AG08396 (cell line): Measurements from ENCODE around the gene PCNX2.

Experiments
- DNase-seq: peaks from one replicate; pipeline ENCODE4 v3.0.0; 2012; ENCODE audit warnings: low spot score, mixed read lengths

PCNX2 gene

DNA sequence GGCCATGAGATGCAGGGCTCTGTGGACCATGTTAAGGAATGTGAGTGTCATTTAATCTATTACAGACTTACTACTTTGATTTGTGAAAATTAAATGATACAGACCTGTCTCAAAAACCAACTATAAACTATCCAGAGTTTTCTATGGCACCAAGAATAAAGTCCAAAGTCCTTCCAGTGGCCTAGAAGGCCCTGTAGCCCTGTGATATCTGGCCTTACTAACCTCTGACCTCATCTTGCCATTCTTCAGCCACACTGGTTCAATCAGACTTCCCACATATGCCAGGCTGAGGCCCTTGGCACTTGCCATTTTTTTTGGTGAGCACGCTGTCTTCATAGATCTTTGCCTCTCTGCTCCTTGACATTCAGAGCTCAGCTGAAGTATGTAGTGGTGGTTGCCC is 337.5 kb downstream of the PCNX2 start:
- DNase-seq = no peak

DNA sequence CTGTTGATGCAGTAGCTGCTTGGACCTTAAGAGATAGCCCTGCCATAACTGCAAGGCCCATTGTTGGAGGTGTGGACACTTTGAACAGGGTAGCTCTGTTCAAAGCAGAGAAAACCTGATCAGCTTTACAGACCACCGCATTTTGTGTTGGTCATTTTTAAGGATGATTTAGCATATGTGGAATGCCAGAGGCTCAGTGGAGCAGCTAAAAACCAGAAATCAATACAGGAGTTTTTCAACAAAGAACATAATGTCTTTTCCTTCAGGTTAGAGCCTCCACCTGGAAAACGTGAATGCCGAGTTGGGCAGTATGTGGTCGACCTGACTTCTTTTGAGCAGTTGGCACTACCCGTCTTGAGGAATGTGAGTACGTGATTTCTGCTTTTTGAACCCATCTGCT is 339.4 kb downstream of the PCNX2 start:
- DNase-seq = no peak

DNA sequence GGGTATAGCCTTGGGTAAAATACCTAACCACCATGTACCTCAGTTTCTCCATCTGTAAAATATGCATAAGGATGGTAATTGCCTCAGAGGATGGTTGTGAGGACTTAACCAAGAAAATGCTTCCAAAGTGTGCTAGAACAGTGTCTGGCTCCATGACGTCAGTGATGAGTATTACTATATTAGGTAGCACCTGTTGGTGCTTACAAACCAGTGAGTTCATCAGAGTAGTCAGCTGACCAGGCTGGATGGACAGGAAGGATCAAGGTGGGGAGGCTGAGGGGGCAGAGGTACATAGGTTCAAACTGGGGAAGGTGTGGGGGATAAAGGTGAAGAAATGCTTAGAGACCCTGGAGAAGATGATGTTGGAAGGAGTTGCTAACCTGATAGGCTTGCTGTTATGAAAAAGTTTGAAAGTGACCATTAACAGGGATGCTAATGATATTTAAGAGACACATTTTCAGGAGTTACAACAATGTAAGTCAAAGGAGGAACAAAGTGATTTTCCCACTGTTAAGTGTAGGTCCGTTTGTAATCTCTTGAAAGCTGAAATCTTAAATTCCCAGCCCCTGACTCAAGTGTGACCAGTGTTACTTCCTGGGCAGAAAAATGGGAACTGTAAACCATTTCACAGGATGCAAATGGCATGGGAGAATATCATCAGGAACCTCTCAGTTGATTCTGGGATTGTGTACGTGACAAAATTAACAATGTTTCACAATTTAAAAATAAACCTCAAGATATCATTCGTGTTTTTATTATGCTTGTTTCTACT is 340.7 kb downstream of the PCNX2 start:
- no peak for DNase-seq

DNA sequence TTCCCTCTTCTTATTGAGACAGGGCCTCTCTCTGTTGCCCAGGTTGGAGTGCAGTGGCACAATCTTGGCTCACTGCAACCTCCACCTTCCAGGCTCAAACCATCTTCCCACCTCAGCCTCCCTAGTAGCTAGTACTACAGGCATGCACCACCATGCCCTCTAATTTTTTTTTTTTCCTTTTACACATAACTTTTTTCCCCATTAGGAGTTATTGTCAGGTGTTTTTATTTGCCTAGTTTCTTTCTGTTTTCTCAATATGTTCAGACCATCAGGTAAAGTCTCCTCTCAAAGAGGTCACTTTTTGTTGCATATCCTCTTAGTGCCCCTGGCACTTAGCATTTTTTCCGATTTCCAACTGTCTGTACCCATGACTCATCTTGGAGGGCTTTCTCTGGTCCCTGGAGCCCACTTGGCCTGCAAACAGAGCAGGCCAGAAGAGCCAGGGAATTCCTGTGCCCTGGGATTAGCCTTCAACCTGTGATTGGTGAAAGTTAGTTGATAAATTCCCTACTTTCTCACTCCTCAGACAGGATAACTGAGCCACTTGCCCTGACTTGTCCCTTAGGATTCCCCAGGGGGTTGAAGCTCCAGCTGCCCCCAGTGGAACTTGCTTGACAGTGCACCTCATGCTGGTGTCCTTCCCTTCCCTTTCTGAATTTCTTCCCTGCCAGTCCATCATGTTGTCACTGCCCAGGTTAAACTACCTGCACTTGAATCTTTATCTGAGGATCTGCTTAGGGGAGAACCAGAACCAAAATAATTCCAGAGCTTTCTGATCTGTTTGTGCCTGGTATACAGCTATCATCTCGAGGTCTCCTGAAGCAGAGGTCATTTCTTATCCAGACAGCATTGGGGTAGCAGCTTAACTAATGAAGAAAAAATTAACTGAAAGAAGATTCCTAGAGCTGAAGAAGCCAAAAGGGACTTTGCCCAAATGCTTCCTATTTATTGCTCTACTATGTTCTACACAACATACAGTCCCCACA is 342.7 kb downstream of the PCNX2 start:
- peak; percentile 65 for DNase-seq

DNA sequence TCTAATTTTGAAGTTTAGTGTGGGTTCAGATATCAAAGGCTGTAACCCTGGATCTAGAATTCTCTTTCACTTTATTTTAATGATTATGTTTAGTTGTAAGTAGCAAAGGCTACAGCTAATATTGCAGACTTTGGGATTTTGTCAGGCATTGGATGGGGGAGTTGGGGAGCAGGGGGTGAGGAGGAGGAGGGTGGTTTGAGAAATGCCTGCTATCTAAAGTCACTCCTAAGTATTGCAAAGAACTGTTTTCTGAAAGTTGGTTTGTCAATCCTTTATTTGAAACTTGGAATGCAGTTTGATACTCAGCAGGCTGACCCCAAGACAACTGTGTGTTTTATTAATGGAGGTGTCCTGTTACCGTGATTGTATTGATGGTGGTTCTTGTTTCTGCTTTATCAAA is 343.9 kb downstream of the PCNX2 start:
- no peak for DNase-seq

DNA sequence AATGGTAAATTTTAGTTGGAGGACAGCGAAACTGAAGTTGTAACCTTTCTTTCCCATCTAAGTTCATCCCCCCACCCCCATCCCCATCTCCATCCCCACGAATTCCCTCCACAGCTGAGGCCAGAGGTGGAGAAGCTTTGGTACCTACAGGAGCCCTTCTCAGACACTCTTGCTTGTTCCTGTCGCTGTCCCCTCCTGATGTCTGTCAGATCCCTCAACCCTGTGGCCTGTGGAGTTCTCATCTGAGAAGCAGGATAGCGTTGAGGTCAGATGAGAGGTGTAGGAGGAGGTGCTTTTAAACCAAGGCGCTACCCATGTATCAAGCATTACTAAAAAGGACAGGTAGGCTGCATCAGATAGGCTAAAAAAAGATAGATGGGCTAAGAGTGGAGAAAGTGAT is 344.3 kb downstream of the PCNX2 start:
- DNase-seq = peak; percentile 19

DNA sequence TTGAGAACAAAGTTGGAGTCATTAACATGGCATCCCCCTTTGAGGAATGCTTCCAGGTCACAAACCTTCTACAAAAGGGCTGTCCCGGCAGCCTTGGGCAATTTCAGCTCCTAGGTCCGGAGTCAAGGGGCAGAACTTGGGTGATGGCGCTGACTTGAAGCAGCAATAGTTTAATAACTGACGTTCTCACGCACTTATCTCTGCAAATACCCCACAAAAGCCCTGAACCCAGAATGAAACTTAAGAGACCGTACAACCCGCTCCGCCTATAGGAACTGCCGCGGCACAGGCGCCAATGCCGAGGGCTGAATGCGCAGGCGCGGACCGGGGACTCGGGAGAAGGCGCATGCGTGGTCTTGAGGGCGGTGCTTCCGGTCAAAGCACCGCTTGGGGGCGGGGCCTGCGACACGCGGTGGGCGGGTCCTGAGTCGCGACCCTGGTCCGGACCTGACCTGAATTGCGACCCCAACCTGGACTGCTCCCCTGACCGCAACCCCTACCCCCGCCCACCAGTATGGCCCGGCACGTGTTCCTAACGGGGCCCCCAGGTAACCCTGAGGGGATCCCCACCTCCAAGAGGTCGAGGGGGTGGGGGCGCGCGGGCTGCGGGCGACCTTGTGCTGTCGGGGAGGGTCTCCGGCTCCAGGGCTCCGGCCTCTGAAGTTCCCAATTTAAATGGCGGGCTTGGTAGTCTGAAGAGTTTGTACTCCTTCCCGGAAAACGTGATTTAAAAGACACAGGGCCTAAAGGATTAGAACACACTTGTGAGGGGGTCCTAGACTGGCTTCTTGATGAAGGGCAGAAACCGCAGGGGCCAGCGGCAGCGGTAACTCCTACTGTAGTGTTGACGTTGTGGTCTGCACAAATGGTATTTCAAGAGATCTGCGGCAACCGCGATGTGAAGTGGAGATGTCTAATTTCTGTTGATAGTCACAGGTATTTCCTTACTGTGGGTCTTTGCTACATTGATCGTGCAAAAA is 345.0 kb downstream of the PCNX2 start, which contains the start of gene NTPCR:
Gene NTPCR (plus strand): TSS at position 415 of the 980 bp plus-strand sequence. CDS start 100 bp downstream, at position 515.
- peak; percentile 99 for DNase-seq

DNA sequence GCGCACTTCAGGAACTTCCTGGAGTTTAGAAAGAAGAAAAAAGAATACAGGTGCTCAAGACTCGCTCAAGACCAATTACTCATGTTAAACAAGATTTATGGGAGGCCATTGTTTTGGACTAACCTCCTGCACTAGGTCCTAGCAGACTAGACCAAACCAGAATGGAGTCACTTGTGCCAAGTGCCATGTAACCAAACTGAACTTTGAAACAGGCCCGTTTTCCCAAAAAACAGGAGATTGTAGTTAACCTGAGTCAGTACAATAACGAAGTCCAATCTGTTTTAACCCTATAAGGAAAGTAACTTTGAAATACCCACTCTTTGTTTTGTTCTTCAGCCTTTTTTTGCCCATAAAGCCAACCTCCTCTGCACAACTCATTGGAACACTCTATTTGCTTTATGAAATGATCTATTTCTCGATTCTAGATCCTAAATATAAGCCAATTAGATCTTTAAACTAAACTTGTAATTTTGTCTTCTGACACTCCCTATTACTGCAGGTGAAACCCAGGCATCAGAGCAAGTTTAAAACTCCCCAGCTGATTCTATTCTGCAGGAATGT is 345.8 kb downstream of the PCNX2 start:
- no peak for DNase-seq

DNA sequence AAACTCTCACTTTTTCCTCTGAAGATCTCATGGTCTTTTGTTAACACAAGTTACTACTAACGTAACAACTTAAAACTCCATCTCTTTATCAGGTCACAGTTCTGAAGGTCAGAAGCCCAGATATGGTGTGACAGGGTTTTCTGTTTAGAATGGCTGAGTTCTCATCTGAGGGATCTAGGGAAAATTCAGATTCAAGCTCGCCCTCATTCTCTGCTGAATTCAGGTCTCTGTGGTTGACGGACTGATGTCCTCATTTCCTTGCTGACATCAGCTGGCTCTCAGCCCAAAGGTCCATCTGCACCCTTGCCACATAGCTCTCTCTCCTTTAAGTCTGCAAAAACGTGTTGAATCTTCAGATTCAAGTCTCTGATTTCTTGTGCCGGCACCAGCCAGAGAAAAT is 351.2 kb downstream of the PCNX2 start:
- DNase-seq = no peak

DNA sequence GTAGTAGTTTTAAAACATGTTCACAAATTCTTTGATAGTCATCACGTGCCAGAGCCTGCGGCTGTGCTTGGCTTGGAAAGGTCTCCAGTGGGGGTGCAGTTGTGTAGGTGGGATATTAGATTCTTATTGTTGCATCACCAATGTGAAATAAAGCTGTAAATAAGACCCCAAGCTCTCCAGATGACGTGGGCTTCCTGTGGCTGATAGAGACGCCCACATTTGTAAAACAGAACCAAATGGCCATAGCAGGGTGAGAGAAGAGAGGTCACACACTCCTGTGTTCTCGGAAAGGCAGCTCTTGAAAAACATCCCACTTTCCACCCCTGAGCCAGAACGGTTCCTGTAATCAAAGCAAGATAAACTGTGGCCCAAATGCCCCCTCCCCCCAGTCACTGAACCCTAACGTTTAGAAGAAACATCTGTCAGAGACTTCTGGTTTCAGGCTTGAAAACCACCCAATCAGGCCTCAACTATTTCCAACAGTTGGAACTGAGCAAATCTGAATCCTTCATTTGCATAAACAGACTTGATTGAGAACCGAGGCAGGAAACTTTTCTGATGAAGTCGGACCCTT is 351.8 kb downstream of the PCNX2 start:
- DNase-seq = no peak

DNA sequence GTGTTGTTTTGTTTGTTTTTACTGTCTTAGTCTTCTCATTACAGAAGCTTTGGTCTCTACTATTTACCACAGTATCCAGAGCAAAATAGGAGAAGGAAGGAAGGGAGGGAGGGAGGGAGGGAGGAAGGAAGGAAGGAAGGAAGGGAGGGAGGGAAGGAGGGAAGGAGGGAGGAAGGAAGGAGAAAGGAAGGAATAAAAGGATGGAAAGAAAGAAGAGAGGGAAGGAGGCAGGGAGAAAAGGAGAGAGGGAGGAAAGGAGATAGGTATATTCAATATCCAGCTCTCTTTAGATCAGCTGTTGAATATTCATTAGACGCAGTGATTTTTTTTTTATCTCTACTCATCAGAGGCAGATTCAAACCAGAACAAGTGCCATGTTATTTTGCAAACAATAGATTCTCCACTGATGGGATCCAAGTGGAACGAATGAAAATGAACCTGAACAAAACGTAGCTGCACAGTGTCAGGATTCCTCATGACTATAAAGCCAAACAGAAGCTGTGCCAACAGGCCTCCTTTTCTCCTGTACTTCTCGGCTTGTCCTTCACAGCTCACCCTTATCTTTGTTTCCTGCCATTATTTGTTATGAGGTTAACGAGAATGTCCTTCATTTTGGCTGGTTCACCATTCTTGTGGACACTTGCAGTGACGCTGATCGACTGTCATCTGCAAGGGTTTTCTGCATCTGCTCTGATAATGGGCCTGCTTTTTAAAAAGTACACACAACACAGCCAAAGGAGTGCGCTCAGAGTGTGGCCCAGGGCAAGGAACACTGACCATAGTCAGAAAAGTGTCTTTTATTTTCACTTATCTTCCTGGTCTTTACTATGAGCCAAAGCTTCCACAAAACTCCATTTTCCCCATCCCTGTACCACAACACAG is 352.9 kb downstream of the PCNX2 start:
- DNase-seq = no peak

DNA sequence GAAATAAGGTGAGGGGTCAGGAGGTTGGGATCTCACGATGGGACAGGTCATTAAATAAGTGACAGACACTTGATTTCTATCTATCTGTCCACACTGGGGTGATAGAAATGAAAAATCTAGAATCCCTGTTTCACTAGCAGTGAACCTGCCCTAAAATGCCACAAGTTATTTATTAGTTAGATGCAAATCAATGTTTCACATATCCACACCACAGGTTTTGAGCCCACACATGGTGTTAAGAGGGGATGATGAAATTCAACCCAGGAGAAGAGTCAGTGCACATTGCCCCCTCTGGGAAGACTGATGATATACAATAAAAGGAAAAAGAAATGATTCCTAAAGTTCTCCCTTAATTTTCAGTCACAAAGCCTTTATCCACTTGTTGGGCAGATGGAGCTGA is 355.3 kb downstream of the PCNX2 start:
- DNase-seq = no peak

DNA sequence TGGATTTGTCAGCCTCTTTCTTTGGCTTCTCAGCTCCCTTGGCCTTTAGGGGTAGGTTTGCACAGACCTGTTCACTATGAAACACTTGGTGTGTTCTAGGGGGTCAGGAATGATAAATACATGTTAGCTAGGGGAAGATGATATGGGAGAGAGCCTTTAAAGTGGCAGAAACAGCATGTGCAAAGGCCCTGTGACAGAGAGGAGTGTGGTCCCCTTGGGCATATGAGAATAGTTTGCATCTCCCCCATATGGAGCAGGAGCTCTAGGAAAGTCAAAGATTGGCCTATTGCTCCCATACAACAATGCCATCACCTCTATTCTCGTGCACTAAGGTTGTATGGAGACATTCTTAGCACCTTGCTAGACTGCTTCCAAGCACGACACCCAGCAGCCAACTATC is 355.8 kb downstream of the PCNX2 start:
- no peak for DNase-seq

DNA sequence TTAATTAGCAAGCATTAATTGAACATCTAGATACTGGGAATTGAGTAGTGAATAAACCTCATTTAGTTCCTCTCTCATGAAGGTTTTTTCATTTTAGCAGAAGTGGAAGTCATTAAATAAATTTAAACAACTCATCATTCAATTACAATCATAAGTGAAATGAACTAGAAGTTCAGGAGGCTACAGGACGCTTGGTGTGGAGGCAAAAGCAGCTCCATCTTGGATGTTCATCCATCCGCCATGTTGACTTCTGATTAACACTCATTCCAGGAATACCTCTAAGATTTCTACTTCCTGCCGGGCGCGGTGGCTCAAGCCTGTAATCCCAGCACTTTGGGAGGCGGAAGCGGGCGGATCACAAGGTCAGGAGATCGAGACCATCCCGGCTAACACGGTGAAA is 356.6 kb downstream of the PCNX2 start:
- no peak for DNase-seq

DNA sequence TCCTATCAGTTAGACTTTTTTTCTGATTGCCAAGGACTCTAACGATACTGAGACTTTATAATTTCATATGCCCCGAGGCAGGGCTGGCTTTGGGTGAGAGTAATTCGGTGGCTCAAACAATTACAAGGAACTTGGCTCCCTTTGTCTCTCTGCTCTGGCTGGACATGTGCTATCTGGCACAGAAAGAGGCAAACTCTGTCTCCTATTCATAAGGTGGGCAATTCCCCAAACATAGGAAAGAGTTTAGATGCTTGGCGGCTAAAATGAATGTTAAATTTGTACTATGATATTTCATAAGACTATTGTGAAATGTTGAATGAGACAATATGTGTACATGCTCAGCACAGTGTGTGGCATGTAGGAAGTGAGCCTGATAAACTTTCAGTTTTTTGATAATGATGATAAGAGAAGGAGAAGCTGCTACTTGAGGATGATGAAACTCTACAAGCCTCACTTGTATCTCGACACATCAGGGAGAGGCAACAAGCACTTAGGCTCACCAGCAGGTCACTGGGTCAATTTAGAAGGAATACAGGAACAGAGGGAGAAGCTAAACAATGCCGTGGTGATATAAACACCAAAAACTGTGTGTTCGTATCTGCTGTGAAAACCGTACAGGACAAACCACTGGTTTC is 357.7 kb downstream of the PCNX2 start:
- DNase-seq = no peak

DNA sequence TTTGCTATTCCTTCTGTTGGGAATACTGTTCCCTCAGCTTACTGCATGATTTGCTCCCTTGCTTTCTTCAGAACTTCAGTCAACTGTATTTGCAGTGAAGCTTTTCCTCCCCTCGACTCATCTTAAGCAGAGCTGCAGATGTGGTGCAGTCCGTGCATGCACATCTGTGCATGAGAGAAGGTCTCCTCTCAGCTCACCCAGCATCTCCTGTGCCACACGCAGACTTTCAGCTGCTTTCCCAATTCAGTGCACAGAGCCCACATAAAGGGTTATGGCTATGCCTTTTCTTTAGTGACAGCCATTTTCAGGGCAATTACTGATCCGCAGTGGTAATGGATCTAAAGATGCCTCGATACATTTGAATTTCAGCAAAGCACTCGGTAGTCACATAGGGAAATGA is 358.6 kb downstream of the PCNX2 start:
- DNase-seq = no peak
